ENCODE measurements around the gene TAB2.
"Not testable (repeated sequence)": the region's sequence is repeated elsewhere in the genome, so short reads cannot be mapped to it uniquely, and the experiment has no call there.

The TAB2 gene

DNA sequence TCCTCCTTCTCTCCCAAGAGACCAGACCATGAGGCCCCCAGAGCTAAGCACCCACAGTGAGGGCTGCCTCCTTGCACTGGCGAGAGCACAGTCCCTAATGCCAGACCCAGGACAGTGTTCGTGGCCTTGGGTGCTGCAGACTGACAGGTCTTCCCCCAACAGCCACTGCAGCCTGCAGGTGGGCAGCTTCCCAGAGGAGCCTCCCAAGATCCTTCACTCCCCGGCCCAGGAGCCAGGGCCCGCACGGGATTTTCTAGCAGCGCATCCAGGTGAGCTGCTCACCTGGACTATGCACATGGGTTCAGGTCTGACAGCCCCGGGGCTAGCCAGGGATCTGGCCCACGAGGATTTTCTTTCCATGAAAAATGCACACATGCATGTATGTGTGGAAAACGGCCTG lies 124.2 kb downstream of the TAB2 start:
- Histone ChIP-seq H3K27me3 (ENCODE audit: insufficient read depth, insufficient read length) (no peaks in the 10 kb centered on the region), H3K4me3 (ENCODE audit: insufficient read length, low read depth) (no peak overlapping the region), H3K9me3 (ENCODE audit: insufficient read depth, low read length) (peaks cover 4% of the 10 kb centered on the region; the same call in 1 of the 2 replicates), H3K36me3 (ENCODE audit: insufficient read depth, insufficient read length, low read length) (no peaks in the 10 kb centered on the region), H3K9ac (ENCODE audit: insufficient read length, low read depth) (no peak overlapping the region), H3K4me1 (ENCODE audit: insufficient read depth, insufficient read length) (peaks cover 2% of the 10 kb centered on the region)
- no peak for DNase-seq (ENCODE audit: low read depth, low spot score)
- TF ChIP-seq YY1 (IDR thresholded peaks at IDR 0.05; ENCODE audit: insufficient read depth, insufficient read length) (no peak), SUZ12 (IDR thresholded peaks at IDR 0.05; ENCODE audit: extremely low read depth, insufficient read depth, insufficient read length) (no peak), ZNF274 (IDR thresholded peaks at IDR 0.05; ENCODE audit: low read depth, low read length) (no peak)

DNA sequence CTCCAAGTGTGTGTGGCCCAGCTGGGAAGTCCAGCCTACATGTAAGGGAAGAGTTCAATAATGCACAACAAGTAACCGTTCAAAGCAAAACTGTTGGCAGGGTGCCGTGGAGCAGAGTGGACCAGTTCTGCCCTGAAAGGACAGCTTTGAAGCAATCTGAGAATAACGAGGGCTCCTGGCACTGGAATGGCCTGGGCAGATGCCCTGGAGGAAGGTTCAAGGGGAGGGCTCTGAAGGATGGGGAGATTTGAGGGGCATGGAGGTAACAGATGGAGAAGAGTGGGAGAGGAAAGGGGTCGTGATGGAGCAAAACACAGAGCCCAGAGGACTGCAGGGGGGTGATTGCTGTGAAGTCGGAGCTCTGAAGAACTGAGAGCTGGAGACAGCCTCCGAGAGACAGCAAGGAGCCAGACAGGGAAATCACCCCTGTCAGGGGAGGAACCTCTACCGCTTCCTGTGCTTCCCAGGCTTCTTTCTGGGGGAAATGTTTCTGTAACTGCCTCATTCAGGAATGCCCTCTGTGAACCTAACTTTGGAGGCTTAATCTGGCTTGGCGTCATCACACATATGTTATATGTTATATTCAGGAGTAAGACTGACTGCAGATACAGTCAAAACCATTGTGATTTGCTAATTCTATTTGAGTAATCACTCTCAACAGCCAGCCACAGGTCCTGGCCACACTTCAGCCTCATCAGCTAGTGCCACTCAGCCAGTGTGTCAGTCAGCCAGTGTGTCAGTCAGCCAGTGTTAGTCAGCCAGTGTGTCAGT lies 126.1 kb downstream of the TAB2 start:
- DNase-seq (ENCODE audit: low read depth, low spot score), result no peak
- Histone ChIP-seq H3K36me3 (ENCODE audit: insufficient read depth, insufficient read length, low read length) (no peaks in the 10 kb centered on the region), H3K4me1 (ENCODE audit: insufficient read depth, insufficient read length) (peaks cover 2% of the 10 kb centered on the region), H3K4me3 (ENCODE audit: insufficient read length, low read depth) (no peak overlapping the region), H3K9me3 (ENCODE audit: insufficient read depth, low read length) (peaks cover 4% of the 10 kb centered on the region; the same call in 1 of the 2 replicates), H3K27me3 (ENCODE audit: insufficient read depth, insufficient read length) (no peaks in the 10 kb centered on the region), H3K9ac (ENCODE audit: insufficient read length, low read depth) (no peak overlapping the region)
- no peak for TF ChIP-seq SUZ12 (IDR thresholded peaks at IDR 0.05; ENCODE audit: extremely low read depth, insufficient read depth, insufficient read length)
- TF ChIP-seq YY1 (IDR thresholded peaks at IDR 0.05; ENCODE audit: insufficient read depth, insufficient read length), result no peak
- TF ChIP-seq ZNF274 (IDR thresholded peaks at IDR 0.05; ENCODE audit: low read depth, low read length), result no peak

DNA sequence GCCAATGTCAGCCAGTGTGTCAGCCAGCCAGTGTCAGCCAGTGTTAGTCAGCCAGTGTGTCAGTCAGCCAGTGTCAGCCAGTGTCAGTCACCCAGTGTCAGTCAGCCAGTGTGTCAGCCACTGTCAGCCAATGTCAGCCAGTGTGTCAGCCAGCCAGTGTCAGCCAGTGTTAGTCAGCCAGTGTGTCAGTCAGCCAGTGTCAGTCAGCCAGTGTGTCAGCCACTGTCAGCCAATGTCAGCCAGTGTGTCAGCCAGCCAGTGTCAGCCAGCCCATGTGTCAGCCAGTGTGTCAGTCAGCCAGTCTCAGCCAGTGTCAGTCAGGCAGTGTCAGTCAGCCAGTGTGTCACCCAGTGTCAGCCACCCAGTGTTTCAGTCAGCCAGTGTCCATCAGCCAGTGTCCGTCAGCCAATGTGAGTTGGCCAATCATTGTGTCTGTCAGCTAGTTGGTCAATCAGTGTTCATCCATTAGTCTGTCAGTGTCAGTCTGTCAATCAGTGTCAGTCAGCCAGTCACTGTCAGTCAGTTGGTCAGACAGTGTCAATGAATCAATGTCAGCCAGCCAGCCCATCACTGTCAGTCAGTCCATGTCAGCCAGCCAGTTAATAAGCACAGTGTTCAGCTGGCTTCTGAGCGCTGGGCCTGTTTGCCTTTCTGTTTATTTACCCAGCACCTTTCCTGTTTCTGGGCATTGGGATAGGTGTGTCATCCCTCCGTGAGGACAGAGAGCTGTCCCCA lies 127.0 kb downstream of the TAB2 start:
- not testable (repeated sequence) for H3K9me3 ChIP-seq (ENCODE audit: insufficient read depth, low read length); H3K9ac ChIP-seq (ENCODE audit: insufficient read length, low read depth); H3K36me3 ChIP-seq (ENCODE audit: insufficient read depth, insufficient read length, low read length); H3K4me3 ChIP-seq (ENCODE audit: insufficient read length, low read depth); H3K27me3 ChIP-seq (ENCODE audit: insufficient read depth, insufficient read length); H3K4me1 ChIP-seq (ENCODE audit: insufficient read depth, insufficient read length); DNase-seq (ENCODE audit: low read depth, low spot score)

DNA sequence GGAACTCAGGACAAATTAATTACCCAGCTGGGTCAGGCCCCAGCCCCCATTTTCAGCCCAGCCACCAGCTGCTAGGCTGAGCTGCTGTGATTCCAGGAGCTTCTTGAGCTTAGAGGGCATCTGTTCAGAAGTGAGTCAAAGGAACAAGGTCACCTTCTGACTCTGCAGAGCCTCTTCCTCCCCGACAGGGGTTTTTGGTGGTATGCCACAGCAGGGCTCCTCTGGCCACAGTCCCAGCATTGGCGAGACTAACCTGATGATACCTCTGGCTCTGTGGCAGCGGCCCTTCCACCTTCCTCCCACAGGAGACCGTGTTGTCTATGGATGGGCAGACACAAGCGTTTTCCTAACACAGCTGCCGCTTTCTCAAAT lies 127.6 kb downstream of the TAB2 start:
- H3K4me1 ChIP-seq (ENCODE audit: insufficient read depth, insufficient read length), result peaks cover 2% of the 10 kb centered on the region
- TF ChIP-seq ZNF274 (IDR thresholded peaks at IDR 0.05; ENCODE audit: low read depth, low read length), result no peak
- TF ChIP-seq YY1 (IDR thresholded peaks at IDR 0.05; ENCODE audit: insufficient read depth, insufficient read length), result no peak
- no peak for TF ChIP-seq SUZ12 (IDR thresholded peaks at IDR 0.05; ENCODE audit: extremely low read depth, insufficient read depth, insufficient read length)
- H3K4me3 ChIP-seq (ENCODE audit: insufficient read length, low read depth), result no peak overlapping the region
- peaks cover 4% of the 10 kb centered on the region; the same call in 1 of the 2 replicates for H3K9me3 ChIP-seq (ENCODE audit: insufficient read depth, low read length)
- no peaks in the 10 kb centered on the region for H3K36me3 ChIP-seq (ENCODE audit: insufficient read depth, insufficient read length, low read length)
- no peak overlapping the region for H3K9ac ChIP-seq (ENCODE audit: insufficient read length, low read depth)
- no peak for DNase-seq (ENCODE audit: low read depth, low spot score)
- H3K27me3 ChIP-seq (ENCODE audit: insufficient read depth, insufficient read length), result peaks cover 5% of the 10 kb centered on the region

DNA sequence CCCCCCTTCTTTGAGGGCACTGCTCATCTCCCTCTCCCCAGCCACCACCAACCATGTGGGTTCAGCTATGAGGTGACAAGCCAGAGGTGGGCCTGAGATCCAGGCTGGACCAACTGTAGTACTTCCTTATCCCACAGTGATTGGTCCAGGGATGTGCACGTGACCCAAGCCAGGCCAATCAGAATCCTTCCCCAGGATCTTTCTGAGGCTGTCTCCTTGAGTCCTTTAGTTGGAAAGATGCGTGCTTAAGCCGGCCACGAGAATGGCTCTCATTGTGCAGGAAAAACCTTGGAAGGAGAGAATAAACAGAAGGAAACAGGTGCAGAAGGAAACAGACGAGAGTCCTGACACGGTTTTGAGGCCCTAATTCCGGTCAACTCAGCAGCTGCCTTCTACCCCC lies 128.1 kb downstream of the TAB2 start:
- no peak for TF ChIP-seq SUZ12 (IDR thresholded peaks at IDR 0.05; ENCODE audit: extremely low read depth, insufficient read depth, insufficient read length)
- TF ChIP-seq ZNF274 (IDR thresholded peaks at IDR 0.05; ENCODE audit: low read depth, low read length), result no peak
- TF ChIP-seq YY1 (IDR thresholded peaks at IDR 0.05; ENCODE audit: insufficient read depth, insufficient read length), result no peak
- no peak for DNase-seq (ENCODE audit: low read depth, low spot score)
- no peak overlapping the region for H3K9ac ChIP-seq (ENCODE audit: insufficient read length, low read depth)
- no peak overlapping the region for H3K4me3 ChIP-seq (ENCODE audit: insufficient read length, low read depth)
- no peaks in the 10 kb centered on the region for H3K36me3 ChIP-seq (ENCODE audit: insufficient read depth, insufficient read length, low read length)
- peaks cover 2% of the 10 kb centered on the region for H3K4me1 ChIP-seq (ENCODE audit: insufficient read depth, insufficient read length)
- peaks cover 4% of the 10 kb centered on the region; the same call in 1 of the 2 replicates for H3K9me3 ChIP-seq (ENCODE audit: insufficient read depth, low read length)
- peaks cover 10% of the 10 kb centered on the region for H3K27me3 ChIP-seq (ENCODE audit: insufficient read depth, insufficient read length)

DNA sequence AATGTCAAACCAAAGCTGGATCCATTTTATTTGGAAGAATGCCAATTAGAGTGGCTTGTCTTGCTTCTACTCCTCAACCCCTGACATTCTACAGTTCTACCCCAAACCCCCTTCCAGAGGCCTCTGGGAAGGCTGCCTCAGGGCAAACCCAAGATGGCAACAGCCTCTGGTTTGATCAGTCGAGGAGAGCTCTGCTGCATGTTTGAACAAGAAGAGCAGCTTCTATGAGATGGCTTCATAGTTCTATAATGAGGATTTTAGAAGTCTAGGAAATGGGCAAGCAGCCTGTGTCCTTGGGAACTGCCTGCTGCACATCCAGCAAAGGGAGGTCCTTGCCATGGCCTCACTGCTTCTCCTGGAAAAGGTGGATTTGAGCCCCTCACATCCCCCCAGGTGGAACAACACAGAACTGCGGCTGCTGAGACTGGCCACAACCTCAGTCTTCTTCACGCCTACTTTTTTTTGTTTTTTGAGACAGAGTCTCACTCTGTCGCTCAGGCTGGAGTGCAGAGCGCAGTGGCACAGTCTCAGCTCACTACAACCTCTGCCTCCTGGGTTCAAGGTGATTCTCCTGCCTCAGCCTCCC lies 129.4 kb downstream of the TAB2 start:
- TF ChIP-seq ZNF274 (IDR thresholded peaks at IDR 0.05; ENCODE audit: low read depth, low read length), result no peak
- TF ChIP-seq YY1 (IDR thresholded peaks at IDR 0.05; ENCODE audit: insufficient read depth, insufficient read length), result no peak
- no peak for TF ChIP-seq SUZ12 (IDR thresholded peaks at IDR 0.05; ENCODE audit: extremely low read depth, insufficient read depth, insufficient read length)
- Histone ChIP-seq H3K27me3 (ENCODE audit: insufficient read depth, insufficient read length) (peaks cover 23% of the 10 kb centered on the region), H3K36me3 (ENCODE audit: insufficient read depth, insufficient read length, low read length) (no peaks in the 10 kb centered on the region), H3K4me1 (ENCODE audit: insufficient read depth, insufficient read length) (no peaks in the 10 kb centered on the region), H3K9me3 (ENCODE audit: insufficient read depth, low read length) (peaks cover 4% of the 10 kb centered on the region; the same call in 1 of the 2 replicates), H3K4me3 (ENCODE audit: insufficient read length, low read depth) (no peak overlapping the region), H3K9ac (ENCODE audit: insufficient read length, low read depth) (no peak overlapping the region)
- no peak for DNase-seq (ENCODE audit: low read depth, low spot score)

DNA sequence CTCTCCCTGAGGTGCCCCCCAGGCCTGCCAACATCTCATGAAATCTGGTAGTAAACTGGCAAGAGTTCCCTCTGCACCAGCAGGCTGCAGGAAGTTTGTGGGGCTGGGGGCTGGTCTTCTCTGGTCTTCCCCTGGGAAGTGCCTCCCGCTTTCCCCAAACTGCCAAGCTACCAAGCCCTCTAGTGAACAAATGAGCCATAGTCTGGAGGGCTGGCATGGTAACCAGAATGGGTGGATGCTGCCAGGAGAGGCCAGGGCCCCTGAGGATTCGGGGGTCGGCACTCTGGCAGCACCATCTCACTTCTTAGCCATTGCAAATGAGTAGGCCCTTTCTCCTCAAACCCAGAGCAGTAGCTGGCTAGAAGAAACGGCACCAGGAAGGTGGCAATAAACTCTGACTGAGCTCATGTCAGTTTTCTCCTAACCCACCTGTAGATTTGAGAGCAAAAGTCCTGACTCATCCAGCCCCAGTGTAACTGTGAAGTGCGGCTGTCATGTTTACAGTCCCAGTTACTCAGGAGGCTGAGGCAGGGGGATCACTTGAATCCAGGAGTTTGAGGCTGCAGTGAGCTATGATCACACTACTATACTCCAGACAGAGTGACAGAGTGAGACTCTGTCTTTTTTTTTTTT lies 131.4 kb downstream of the TAB2 start:
- H3K9me3 ChIP-seq (ENCODE audit: insufficient read depth, low read length), result peaks cover 4% of the 10 kb centered on the region; the same call in 1 of the 2 replicates
- H3K4me1 ChIP-seq (ENCODE audit: insufficient read depth, insufficient read length), result no peaks in the 10 kb centered on the region
- H3K27me3 ChIP-seq (ENCODE audit: insufficient read depth, insufficient read length), result peaks cover 31% of the 10 kb centered on the region
- no peak overlapping the region for H3K9ac ChIP-seq (ENCODE audit: insufficient read length, low read depth)
- H3K4me3 ChIP-seq (ENCODE audit: insufficient read length, low read depth), result no peak overlapping the region
- DNase-seq (ENCODE audit: low read depth, low spot score), result no peak
- no peaks in the 10 kb centered on the region for H3K36me3 ChIP-seq (ENCODE audit: insufficient read depth, insufficient read length, low read length)
- no peak for TF ChIP-seq ZNF274 (IDR thresholded peaks at IDR 0.05; ENCODE audit: low read depth, low read length)
- no peak for TF ChIP-seq SUZ12 (IDR thresholded peaks at IDR 0.05; ENCODE audit: extremely low read depth, insufficient read depth, insufficient read length)
- no peak for TF ChIP-seq YY1 (IDR thresholded peaks at IDR 0.05; ENCODE audit: insufficient read depth, insufficient read length)
